SIG-M5 treated with dmso at 0.1 percent for 504 hours (cell line): Measurements from ENCODE around the gene CLPX.
"Not testable (repeated sequence)": the region's sequence is repeated elsewhere in the genome, so short reads cannot be mapped to it uniquely, and the experiment has no call there.

Experiments used
- DNase-seq: peaks from one replicate; lab custom pipeline; 2025; ENCODE audit not compliant: unreplicated experiment; lab: John Stamatoyannopoulos, UW

CLPX gene

DNA sequence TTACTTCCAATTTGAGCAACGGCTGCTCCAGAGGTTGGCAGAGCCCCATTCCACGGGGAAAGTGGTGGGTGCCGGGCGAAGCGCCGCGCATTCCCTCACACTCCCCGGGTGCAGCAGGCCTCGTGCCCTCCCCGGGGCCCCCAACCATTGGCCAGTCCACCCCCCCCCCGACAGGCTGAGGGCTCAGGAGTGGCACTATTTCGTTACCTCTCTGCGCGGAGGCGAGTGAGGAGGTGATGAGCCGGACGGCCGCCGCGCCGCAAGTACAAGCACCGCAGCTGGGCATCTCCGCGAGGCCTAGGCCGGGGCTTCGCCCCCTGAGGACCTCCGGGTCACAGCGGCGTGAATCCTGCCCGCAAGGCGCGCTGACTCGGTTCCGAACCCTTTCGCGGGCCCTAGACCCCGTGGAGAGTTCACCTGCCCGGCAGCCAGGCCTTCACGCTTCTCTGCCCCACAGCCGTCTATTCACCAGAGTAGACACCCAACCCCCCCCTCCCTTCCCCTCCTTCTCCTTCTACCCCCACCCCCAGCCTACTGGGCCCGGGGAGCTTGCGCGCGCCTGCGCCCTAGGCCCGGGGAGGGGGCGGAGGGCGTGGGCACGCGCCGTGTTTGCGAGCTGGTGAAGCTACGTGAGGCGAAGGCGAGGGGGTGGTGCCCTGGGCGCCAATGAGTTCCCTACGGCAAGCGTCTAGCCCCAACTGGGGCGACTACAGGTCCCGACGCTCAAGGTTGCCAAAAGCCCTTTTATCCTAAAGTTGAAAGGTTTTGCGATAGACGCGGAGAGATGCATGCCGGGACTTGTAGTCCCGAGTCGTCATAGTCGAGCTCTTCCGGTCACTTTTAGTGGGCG is at the start of gene CLPX:
Gene CLPX, minus strand, starts transcription at position 475 of the 850 bp plus-strand sequence. Its CDS starts 189 bp downstream, at position 286.
- DNase-seq: peak; percentile 91

DNA sequence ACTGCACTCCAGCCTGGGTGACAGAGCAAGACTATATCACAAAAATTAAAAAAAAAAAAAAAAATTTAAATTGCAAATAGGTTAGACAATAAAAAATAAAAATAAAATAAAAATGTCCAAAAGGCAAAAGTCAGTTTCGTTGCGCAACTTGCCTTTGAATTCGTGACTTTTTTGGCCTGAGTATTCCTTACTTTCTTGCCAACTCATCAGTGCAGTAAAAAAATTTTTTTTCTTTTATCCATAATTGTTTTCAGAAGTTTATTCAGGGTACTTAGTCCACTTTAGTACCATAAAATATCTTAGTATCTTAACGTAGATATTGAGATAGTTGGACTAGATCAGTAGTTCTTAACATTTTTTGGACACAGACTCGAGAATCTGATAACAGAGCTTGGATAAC is 48.6 kb upstream of the CLPX start:
- DNase-seq: no peak

DNA sequence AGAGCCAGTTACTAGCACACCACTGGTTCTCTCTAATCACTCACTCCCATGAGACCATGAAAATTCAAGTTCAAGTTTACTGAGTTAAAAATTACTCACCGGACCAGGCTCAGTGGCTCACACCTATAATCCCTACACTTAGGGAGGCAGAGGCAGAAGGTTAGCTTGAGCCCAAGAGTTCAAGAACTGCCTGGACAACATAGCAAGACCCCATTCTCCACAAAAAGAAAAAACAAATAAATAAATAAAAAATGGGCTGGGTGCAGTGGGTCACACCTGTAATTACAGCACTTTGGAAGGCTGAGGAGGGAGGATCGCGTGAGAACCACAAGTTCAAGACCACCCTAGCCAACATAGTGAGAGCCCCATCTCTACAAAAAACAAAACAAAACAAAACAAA is 47.4 kb upstream of the CLPX start:
- no peak for DNase-seq

DNA sequence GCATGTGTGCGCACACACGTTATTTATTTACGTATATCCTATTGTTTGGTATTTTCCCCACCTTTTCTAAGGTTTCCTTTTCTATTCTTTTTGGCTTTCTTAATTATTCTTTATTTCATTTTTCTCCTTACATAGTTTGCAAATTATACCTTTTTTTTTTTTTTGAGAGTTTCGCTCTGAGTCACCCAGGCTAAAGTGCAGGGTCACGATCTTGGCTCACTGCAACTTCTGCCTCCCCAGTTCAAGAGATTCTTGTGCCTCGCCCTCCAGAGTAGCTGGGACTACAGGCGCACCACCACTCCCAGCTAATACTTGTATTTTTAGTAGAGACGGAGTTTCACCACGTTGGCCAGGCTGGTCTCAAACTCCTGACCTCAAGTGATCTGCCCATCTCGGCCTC is 46.2 kb upstream of the CLPX start:
- no peak for DNase-seq

DNA sequence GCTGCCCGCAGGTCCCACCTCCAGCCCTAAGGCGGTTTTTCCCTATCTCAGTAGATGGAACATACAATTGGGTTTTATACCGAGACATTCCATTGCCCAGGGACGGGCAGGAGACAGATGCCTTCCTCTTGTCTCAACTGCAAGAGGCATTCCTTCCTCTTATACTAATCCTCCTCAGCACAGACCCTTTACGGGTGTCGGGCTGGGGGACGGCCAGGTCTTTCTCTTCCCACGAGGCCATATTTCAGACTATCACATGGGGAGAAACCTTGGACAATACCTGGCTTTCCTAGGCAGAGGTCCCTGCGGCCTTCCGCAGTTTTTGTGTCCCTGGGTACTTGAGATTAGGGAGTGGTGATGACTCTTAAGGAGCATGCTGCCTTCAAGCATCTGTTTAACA is 41.8 kb upstream of the CLPX start:
- not testable (repeated sequence) for DNase-seq

DNA sequence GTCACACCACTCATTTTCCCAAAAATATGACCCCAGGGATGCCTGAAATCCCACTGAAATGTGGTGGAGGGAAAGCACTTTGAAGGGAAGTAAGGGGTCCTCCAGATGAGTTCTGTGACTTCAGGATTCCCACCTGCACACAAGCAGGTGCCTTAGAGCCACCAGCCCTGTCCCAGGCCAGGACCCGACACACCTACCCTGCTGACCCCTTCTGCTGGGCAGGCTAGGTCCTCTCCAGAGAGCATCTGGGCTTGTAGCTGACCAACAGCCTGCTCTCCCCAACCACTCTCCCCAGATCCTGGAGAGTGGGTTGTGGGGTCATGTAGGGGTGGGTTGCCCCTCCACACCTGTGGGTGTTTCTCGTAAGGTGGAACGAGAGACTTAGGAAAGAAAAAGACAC is 41.1 kb upstream of the CLPX start:
- DNase-seq: no peak

DNA sequence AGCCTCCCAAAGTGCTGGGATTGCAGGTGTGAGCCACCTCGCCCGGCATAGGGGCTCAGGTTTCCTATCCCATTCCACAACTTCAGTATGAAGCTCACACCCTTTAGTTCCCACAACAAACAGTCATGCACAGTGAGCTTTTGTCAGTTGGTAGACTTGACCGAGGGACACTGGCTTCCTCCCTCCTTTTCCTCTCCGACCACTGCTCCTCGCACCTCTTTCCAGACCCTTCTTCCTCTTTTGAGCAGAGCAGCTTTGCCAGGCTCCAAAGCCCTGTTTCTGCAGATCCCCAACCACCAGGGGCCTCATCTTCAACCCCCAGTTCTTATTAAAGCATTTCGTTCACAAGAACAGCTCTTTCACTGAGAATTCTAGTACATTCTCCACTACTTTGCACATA is 38.9 kb upstream of the CLPX start:
- DNase-seq: no peak

DNA sequence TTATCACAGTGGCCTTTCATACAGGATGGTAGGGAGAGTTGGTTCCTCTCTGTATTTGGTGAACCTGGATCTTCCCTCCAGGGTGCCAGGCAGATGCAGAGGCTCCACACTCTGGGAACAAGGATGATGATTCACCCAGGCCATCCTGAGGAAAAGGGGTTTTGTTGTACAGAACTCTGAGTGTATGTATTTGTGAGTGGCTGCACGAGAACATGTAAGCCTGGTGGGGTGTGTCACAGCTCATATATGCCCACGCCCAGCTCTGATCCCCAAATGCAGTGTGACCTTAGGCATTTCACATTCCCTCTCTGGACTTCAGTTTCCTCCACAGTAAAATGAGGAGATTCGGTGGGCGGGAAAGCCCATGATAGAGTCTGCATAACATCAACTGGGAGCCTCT is 37.7 kb upstream of the CLPX start:
- DNase-seq: no peak

DNA sequence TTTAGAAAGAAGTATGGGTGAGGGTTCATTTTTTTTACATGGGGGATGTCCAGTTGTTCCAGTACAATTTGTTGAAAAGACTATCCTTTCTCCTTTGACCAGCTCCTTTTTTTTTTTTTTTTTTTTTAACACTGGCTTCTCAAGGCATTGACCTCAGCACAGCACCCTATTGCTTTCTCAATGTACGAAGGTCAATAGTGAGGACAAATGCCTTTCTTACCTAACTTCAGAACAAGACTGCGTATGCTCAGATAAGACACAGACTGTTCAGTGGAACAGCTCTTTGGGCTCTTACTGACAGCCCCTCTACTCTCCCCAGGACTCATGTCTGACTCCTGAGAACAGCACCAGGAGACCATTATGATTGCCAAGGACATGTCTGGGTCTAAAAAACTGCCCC is 36.6 kb upstream of the CLPX start:
- DNase-seq: no peak

DNA sequence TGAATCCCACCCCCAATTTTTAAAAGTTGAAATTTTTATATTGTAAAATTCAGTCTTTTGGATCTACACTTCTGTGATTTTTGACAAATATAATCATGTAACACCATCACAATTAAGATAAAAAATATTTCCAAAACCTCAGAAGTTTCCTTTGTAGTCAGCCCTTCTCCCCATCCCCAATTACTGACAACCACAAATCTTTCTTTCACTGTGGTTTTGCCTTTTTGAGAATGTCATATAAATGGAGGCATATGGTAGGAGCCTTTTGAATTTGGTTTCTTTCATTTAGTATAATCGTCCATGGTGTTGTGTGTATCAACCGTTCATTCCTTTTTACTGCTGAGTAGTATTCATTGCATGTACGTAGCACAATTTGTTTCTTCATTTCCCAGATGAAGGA is 34.0 kb upstream of the CLPX start:
- no peak for DNase-seq

DNA sequence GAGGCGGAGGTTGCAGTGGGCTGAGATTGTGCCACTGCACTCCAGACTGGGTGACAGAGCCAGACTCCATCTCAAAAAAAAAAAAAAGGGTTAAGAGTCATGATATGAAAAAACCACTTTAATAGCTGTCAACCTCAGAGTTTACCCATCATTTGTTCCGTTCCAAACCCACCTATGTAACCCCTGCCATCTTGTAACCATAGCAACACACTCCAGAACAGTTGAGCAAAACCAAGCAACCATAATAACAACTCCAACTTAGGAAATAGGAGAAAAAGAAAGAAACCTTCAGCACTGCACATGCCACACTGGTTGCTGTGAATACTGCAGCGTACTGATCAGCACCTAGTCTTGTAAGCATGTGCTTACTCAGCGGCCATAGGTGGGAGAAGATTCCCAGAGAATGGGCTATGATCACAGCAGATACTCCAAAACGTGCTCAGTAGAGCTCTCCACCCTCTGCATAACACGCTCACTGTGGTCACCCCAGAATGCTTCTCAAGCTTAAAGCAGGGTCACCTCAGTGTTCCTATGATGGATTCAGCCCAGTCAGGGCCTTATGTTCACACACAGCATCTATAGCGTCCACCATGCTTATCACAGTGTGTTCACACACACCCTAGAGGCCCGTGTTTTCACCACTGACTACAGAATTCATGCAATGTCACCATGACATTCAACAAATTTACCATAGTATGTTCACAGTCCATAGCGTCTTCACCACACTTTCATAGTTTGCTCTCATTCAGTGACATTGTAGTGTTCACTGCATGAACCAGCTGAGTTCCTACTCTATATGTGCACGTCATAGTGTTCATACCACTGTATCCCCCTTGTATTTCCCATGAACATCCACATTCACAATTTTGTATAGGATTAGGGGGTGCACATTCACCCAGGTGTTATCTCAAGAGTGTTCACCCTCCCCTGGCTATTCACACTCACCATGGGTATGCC is 32.7 kb upstream of the CLPX start:
- no peak for DNase-seq

DNA sequence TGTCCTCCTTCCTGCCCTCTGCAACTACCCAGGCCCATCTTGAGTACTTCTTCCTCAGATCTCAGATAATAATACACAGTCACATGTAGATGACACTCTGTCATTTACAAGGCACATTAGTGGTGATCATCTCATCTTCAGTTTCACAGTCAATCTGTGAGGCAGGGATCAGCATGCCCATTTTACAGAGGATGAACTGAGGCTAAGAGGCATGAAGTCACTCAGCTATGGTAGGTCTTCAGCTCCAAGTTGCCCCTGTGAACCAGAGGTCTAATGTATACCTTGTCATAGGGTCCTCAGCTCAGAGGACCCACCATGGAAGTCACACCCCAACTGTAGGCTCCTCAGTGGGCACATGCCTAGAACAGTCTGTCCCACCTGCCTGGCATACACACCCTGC is 30.4 kb upstream of the CLPX start:
- no peak for DNase-seq

DNA sequence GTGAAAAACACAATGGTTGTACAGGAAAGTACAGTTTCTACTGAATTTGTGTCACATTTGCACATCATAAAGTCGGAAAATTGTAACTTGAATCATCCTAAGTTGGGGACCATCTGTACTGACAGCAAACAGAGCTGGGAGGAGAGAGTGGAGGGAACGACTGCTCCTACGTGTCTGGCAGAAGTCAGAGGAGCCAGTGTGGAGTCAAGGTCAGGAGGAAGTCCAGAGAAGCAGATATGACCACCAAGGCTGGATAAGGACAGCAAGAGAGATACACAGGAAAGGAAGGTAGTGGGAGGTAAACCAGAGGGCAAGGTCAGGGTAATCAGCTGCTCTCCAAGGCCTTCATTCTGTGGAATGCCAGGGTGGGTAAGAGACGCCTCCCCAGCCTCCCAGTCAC is 28.9 kb upstream of the CLPX start:
- no peak for DNase-seq

DNA sequence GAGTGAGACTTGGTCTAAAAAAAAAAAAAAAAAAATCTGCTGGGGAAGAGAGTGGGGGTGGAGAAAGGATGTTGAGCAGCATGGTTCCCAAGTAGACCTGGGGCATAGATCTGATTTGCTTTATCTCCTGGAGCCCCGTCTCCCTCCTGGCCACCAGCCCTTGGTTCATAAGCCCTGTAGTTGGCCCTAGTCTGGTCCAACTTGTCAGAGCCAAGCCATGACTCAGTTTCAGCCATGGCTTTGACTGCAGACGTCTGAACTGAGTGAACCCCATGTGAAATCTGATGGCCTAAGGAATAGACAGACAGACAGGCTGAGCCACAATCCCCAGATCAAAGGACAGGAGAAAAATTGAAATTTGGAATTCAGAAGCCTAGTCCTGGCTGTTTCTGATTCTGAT is 28.1 kb upstream of the CLPX start:
- DNase-seq: no peak

DNA sequence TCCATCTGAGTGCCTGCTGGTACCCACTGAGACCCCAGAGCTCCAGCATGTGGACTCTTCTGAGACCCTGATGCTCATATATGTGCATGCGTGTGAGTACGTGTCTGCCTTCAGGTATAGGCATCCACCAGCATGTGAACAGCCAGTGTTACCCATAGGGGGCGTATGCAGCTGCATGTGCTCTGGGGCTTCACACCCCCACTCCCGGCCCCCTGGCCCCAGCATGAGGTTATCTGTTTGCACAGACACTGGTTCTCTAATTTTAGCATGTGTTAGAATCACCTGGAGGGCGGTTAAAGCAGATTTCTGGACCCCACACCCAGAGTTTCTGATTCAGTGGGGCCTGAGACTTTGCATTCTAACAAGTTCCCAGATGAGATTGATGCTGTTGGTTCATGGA is 27.0 kb upstream of the CLPX start:
- peak; percentile 11 for DNase-seq

DNA sequence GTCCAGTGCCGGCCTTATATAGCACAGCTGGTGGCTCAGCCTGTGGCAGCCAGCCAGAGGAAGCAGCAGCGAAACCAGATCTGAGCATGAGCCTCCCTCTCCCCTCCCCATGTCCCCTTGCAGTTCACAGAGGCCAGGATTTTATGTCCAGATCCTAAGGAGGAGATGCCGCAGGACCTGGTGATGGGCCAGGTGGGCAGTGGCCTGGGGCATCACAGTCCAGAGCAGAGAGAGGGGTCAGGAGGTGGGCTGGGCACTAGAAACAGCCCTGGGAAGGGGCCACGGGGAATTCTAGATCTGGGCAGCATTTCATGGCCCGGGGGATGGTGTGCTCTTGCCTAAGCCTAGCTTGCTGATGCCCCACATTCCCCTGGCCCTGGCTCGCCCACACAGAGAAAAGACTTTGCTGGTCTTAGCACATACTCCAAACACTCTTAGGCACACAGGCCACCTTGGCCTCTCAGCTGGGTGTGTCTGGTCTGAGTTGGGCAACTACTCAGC is 26.4 kb upstream of the CLPX start:
- no peak for DNase-seq

DNA sequence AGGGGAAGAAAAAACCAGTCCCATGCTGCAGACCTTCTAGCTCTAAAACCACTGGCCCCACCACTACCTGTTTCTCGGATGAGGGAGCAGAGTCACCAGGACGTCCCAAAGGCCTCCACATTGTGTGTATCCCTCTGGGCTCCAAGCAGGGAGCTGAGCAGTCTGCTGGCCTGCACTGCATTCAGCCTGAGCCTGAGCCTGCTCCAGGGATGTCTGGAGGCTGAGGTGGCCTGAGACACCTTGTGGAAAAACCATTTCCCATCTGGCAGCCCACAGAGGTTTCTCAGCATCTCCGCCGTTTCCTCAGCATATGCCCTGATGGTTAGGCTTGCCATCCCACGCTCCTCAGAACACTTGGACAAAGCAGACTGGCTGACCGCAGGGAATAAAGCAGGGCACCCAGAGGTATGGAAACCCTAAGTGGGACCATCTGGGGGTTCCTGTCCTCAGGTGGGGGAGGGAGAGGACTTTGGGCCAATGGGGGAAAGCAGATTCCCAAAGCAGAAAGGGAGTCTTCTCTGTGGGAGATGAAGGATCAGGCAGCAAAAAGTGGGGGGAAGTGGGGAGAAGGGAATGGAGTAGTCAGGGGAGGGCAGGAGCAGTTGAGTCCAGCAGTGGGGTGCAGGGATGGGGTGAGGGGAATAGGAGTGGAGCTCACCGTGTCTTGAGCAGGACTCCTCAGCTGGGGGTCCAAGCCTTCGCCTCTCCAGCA is 25.8 kb upstream of the CLPX start, which contains the start of gene CILP:
Gene CILP, minus strand, starts transcription at position 704 of the 712 bp plus-strand sequence. CDS start 1,718 bp downstream, outside the sequence.
- no peak for DNase-seq

DNA sequence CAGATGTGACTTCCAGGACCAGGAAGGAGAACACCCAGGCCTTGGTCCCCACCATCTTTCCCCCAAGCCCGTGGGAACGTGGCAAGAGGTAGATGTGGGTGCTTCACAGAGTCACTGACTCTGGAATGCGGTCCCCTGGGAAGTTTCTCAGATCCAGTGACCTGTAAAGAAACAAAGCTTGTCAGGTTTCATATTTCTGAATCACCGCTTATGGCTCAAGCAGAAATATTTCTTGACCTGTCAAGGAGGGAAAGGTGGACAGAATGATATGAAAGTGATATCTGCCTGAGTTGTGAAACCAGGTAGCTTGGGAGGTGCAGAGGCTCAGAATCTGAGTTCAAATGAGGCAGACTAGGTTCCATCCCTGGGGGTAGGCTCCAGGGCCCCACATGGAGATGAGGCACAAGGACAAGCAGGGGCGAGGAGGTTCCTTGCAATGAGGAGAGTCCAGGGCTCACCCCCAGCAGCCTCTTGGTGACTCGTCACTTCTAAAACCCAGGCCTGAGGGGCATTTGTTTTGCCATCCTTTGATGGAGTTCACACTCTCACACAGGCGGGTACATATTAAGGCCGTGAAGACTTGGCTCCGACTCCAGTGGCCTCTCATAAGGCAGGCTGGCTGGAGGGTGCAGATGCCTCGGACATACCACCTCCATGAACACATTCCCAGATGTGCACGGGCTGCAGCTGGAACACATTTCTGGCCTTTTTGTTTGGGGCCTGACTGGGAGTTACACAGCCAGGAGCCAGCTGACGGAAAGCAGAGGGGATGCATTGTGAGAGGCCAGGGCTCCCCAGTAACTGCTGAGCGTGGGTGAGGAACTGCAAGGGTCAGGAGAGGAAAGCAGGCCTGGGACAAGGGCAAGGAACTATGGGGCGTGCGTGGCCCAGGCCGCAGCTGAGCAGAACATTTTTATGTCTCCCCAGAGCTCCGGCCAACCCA is 24.8 kb upstream of the CLPX start:
- DNase-seq: no peak

DNA sequence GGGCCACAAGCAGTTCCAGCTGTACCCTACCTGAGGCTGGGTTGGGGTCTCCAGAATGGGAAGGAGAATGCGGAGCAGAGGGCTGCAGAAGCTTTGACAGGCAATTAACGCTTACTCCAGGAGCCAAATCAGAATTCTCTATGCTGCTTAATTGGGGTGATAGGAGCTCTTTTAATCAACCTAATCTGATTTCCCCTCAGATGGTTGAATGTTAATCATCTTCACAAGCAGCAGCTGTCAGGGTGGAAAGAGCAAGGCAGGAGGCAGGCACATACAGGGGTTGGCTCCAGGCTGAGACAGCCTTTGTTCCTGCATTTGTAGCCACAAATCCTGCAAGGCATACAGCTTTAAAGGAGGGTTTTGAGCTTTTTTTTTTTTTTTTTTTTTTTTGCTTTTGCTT is 23.5 kb upstream of the CLPX start:
- no peak for DNase-seq

DNA sequence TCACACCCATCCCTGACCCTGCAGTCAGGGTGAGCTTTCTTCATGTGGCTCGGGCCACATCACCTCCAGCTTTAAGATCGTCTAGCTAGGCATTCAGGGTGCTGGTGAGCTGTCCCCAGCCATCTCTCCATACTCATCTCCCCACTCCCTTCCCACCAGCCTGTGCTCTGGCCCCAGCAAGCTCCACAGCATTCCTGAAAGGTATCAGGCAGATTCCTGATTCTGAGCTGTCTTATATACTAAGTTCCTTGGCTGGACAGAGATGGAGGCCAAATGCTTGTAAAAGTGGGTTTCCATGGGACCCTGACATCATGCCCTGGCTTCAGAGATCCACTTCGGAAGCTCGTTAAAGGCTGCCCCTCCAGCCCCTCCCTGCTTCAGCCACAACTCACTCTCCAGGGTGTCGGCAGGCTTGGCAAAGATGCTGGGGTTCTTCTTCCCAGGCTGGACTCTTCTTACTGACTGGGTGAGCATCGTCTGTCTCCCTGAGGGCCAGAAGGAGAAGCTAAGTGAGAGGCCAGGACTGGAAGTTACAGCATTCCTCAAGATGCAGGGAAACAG is 22.2 kb upstream of the CLPX start:
- no peak for DNase-seq
